Endodermal cell (in vitro differentiated cells): ENCODE results near the gene TACC2. TPM values are rescaled to one million over a fixed set of nuclear protein-coding genes. Genes with fewer than 3 reads are reported as not detected.

Experiments
- DNase-seq: peaks from one replicate; pipeline ENCODE4 v3.0.0-alpha.2; 2017
- H3K27ac ChIP-seq: 2 replicates; pipeline ENCODE4 v1.5.1; 2013; ENCODE audit warnings: mild to moderate bottlenecking, low read depth, low read length, moderate library complexity
- H3K27me3 ChIP-seq: 2 replicates; pipeline ENCODE4 v1.6.1; 2013; ENCODE audit warnings: mild to moderate bottlenecking, low read length, moderate library complexity; ENCODE audit not compliant: insufficient read depth, control insufficient read depth, poor library complexity, severe bottlenecking
- H3K36me3 ChIP-seq: 2 replicates; pipeline ENCODE4 v1.7.0; 2013; ENCODE audit warnings: mild to moderate bottlenecking, low read length, moderate library complexity; ENCODE audit not compliant: control insufficient read depth, insufficient read depth
- H3K4me1 ChIP-seq: one replicate; pipeline ENCODE4 v1.7.0; 2013; ENCODE audit warnings: low read length; ENCODE audit not compliant: control insufficient read depth, insufficient read depth
- H3K4me3 ChIP-seq: 2 replicates; pipeline ENCODE4 v1.5.1; 2013; ENCODE audit warnings: mild to moderate bottlenecking, low read length, moderate library complexity
- H3K9ac ChIP-seq: 2 replicates; pipeline ENCODE4 v1.6.1; 2013; ENCODE audit warnings: mild to moderate bottlenecking, low read length, moderate library complexity; ENCODE audit not compliant: poor library complexity, severe bottlenecking; ENCODE audit errors: extremely low read depth
- H3K9me3 ChIP-seq: 2 replicates; pipeline ENCODE4 v1.6.1; 2013; ENCODE audit warnings: mild to moderate bottlenecking, low read length, moderate library complexity; ENCODE audit not compliant: control insufficient read depth
- H3K27ac Mint-ChIP-seq: 2 replicates; pipeline ENCODE4 v1.8.0; 2020; ENCODE audit warnings: mixed read lengths
- H3K27me3 Mint-ChIP-seq: 2 replicates; pipeline ENCODE4 v1.8.0; 2021; ENCODE audit warnings: mild to moderate bottlenecking, mixed read lengths; ENCODE audit not compliant: insufficient read depth
- H3K36me3 Mint-ChIP-seq: 2 replicates; pipeline ENCODE4 v1.8.0; 2020; ENCODE audit warnings: low read depth, mixed read lengths
- H3K4me1 Mint-ChIP-seq: 2 replicates; pipeline ENCODE4 v1.8.0; 2020; ENCODE audit warnings: mixed read lengths
- H3K4me3 Mint-ChIP-seq: 2 replicates; pipeline ENCODE4 v1.8.0; 2020; ENCODE audit warnings: mild to moderate bottlenecking, moderate library complexity, mixed read lengths
- H3K9me3 Mint-ChIP-seq: 2 replicates; pipeline ENCODE4 v1.8.0; 2020; ENCODE audit warnings: mild to moderate bottlenecking, mixed read lengths
- CTCF ChIP-seq: fragments of 200-600 bp; sonication (generic); conservative IDR thresholded peaks from 2 replicates; pipeline ENCODE4 v1.5.0; 2021; ENCODE audit warnings: antibody characterized with exemption, mild to moderate bottlenecking
- WGBS, 2 experiments: methylation state at CpG; one replicate each; pipeline versions ENCODE4 v1.1.5 to v1.1.7; 2013; ENCODE audit warnings: missing lambda C conversion rate in 2 of 2, mixed read lengths in 1 of 2; ENCODE audit not compliant: insufficient coverage in 1 of 2, insufficient read length in 1 of 2; 5-methylcytosine and 5-hydroxymethylcytosine counted together
- total RNA-seq, 2 donors: library from RNA; stranded (reverse); fragmentation: NEBNext Ultra II Directional in 1 of 2; extraction: Animal tissue kit (Norgen Biotek cat#: 25700) in 1 of 2; gene quantifications; 2 replicates in 1 of 2; 3 replicates in 1 of 2; pipeline ENCODE4 v1.2.1, GENCODE V29; 2021

Gene TACC2
- total RNA-seq, 2 donors from 2014 or later: 24.5 to 34.1 TPM

- H3K9me3 ChIP-seq: no peaks in the 10 kb centered on the region
- peak; percentile 12 for TF ChIP-seq CTCF
- Mint-ChIP-seq H3K4me3 (no peak overlapping the region), H3K4me1 (peaks cover 5% of the 10 kb centered on the region), H3K9me3 (no peaks in the 10 kb centered on the region), H3K27me3 (peaks cover 3% of the 10 kb centered on the region), H3K36me3 (no peaks in the 10 kb centered on the region), H3K27ac (peak overlapping the region; percentile 33)
- H3K4me1 ChIP-seq: no peaks in the 10 kb centered on the region
- WGBS, 2 experiments: 91 to 100% methylated on average over 1 to 6 of the region's 6 CpGs
- H3K27me3 ChIP-seq: no peaks in the 10 kb centered on the region
- no peak overlapping the region for H3K9ac ChIP-seq
- peak; percentile 84 for DNase-seq
- no peaks in the 10 kb centered on the region for H3K36me3 ChIP-seq
- H3K4me3 ChIP-seq: no peak overlapping the region
- no peak overlapping the region for H3K27ac ChIP-seq
Observed at GRCh38 chr10:122276611-122277208, 287.7 kb downstream of the TACC2 start.

- Histone ChIP-seq H3K4me3 (no peak overlapping the region), H3K9ac (no peak overlapping the region), H3K36me3 (no peaks in the 10 kb centered on the region), H3K27ac (no peak overlapping the region), H3K9me3 (no peaks in the 10 kb centered on the region), H3K27me3 (no peaks in the 10 kb centered on the region), H3K4me1 (no peaks in the 10 kb centered on the region)
- no peak overlapping the region for H3K4me3 Mint-ChIP-seq
- no peak for TF ChIP-seq CTCF
- peaks cover 4% of the 10 kb centered on the region for H3K27me3 Mint-ChIP-seq
- WGBS, 2 experiments: 85% methylated on average over 8 to 10 of the region's 10 CpGs
- H3K4me1 Mint-ChIP-seq: peaks cover 5% of the 10 kb centered on the region
- H3K36me3 Mint-ChIP-seq: no peaks in the 10 kb centered on the region
- no peak overlapping the region for H3K27ac Mint-ChIP-seq
- peak; percentile 25 for DNase-seq
- H3K9me3 Mint-ChIP-seq: no peaks in the 10 kb centered on the region
Observed at GRCh38 chr10:122277526-122278136, 288.7 kb downstream of the TACC2 start.

- Mint-ChIP-seq H3K36me3 (no peaks in the 10 kb centered on the region), H3K27me3 (peaks cover 4% of the 10 kb centered on the region), H3K4me3 (no peak overlapping the region), H3K9me3 (no peaks in the 10 kb centered on the region), H3K27ac (no peak overlapping the region), H3K4me1 (peaks cover 7% of the 10 kb centered on the region)
- 67 to 69% methylated on average over 9 of the region's 9 CpGs for WGBS, 2 experiments
- Histone ChIP-seq H3K9me3 (no peaks in the 10 kb centered on the region), H3K27me3 (no peaks in the 10 kb centered on the region), H3K27ac (no peak overlapping the region), H3K4me1 (no peaks in the 10 kb centered on the region), H3K9ac (no peak overlapping the region), H3K4me3 (no peak overlapping the region), H3K36me3 (no peaks in the 10 kb centered on the region)
- TF ChIP-seq CTCF: peak; percentile 89
- peak; percentile 94 for DNase-seq
Observed at GRCh38 chr10:122279725-122280141, 290.8 kb downstream of the TACC2 start.
